Tongue (tissue), 2 donors: Measurements from ENCODE around the gene ZBTB44. TPM values are rescaled to one million over a fixed set of nuclear protein-coding genes. Genes with fewer than 3 reads are reported as not detected.
"Not testable (repeated sequence)": the region's sequence is repeated elsewhere in the genome, so short reads cannot be mapped to it uniquely, and the experiment has no call there.

Experiments used
- DNase-seq: peaks from one replicate; pipeline ENCODE4 v3.0.0-alpha.2; 2015
- total RNA-seq: library from RNA; depleted of rRNA; stranded (reverse); fragments of >200 nt; gene quantifications from one replicate; pipeline ENCODE4 v1.2.3, GENCODE V29; 2014

The ZBTB44 gene
- total RNA-seq, 1 donor from 2014 or later: 91.6 TPM

DNA sequence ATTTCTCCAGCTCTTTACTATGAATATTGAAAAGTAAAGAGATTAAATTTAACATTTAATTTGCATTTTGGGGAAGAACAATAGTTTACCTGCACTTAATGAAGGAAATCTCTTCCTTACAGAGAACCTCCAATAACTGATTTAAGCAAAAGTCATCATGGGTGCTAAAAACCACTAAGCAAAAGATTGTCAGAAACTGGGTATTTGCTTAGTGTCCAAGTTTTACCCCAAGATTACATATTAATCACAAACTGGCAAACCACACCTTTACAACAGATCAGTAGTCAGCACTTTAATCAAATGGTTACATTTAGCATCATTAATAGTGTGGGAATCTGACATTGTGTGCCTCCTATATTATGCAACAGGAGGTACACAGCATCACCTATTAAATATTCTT lies 2.7 kb downstream of the ZBTB44 start:
- DNase-seq: no peak

DNA sequence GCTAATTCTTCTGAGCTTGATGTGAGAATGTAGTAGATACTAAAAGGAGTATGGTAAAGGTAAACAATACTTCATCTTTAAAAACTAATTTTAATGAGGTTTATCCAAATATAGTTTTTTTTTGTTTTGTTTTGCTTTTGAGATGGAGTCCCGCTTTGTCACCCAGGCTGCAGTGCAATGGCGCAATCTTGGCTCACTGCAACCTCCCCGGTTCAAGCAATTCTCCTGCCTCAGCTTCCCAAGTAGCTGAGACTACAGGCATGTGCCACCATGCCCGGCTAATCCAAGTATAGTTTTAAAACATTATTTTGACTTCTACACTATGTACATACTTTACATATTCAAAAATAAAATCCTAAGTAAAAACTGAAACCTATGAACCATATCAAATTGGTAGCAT lies 4.1 kb downstream of the ZBTB44 start:
- no peak for DNase-seq

DNA sequence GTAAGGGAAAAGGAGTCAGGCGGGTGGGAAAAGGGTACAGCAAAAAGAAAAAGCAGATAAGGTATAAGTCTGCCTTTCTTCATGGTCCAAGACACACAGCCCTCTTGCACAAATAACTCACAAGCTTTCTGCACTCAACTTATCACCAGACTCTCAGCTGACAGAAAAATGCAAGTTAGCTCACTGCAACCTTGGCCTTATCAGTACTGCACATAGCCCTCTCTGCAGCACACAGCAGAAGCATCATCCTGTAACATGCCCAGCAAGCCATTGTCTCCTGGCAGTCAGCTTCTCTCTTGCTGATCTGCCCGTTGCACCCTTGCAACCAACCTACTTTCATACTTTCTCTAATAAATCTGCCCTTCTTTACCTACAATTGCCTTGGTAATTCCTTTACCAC lies 5.8 kb downstream of the ZBTB44 start:
- no peak for DNase-seq

DNA sequence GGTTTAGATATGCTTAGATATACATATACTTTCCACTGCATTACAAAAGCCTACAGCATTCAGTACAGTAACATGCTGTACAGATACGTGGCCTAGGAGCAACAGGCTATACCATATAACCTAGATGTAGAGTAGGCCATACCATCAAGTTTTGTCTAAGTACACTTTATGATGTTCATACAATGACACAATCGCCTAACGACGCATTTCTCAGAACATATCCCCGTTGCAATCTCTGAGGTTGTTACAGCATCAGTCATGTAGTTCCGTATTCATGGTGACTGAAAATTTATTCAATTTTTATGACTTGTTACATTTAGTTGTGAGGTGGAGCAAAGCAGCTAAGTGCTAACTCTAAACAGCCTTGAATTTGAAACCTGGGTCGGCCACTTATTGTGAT lies 6.7 kb downstream of the ZBTB44 start:
- no peak for DNase-seq

DNA sequence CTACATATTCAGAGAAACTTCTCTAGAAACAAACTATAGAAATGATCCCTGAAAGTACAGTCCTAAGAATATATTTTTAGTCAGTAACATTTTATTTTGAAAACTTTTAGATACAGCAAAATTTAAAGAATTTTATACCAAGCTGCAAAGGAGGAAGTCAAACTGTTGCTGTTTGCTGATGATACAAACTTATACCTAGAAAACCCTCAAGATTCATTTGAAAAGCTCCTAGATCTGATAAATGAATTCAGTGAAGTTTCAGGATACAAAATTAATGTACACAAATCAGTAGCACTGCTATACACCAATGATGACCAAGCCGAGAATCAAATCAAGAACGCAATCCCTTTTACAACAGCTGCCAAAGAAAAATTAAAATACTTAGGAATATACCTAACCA lies 10.1 kb downstream of the ZBTB44 start:
- no peak for DNase-seq

DNA sequence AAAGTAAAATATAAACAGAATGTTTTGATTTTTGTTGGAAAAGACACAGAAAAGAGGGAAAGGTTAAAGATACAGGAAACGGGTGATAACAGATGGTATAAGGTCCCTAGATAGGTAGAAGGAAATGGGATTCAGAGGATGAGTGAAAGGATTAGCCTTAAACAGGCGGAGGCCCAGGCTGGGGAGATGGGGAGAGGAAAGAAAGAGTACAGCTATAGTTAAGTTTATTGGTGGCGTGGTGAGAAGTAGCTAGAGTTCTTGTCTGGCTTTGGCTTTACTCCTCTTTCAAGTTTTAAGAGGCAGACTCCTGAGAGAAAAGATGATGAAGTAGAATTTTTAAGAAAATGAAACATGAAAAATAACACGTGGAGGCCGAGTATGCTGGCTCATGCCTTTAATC lies 13.7 kb downstream of the ZBTB44 start:
- DNase-seq: no peak

DNA sequence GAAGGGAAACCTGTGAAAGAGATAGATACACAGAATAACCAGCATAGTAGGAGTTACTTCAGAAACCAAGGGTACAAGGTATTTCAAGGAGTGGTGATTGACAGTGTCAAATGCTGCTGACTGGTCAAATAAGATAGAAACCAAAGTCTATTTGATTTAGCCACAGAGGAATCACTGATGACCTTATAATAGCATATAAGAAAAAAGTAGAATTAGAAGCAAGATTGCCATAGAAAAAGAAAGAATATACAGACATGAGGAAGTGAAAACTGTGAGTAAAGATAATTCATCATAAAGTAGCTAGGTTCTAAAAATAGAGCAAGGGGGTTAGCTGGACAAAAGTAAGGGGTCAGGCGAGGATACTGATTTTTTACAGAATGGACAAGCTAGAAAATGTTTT lies 14.2 kb downstream of the ZBTB44 start:
- no peak for DNase-seq

DNA sequence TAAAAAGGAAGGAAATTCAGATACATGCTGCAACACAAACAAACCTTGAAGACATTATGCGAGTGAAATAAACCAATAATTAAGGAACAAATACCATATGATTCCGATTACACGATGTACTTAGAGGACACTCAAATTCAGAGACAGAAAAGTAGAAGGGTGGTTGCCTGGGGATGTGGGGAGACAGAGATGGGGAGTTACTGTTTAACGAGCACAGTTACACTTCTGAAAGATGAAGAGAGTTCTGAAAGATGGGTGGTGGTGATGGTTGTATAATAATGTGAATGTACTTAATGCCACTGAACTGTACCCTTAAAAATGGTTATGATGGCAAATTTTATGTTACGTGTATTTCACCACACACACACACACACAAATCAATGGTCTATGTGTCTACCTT lies 14.7 kb downstream of the ZBTB44 start:
- DNase-seq: no peak

DNA sequence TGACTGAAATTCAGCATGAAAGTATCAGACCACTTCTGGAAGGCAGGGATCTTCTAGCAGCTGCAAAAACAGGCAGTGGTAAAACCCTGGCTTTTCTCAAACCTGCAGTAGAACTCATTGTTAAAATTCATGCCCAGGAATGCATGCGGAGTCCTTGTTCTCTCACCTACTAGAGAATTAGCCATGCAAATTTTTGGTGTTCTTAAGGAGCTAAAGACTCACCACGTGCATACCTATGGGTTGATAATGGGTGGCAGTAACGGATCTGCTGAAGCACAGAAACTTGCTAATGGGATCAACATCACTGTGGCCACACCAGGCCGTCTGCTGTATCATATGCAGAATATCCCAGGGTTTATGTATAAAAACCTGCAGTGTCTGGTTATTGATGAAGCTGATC lies 19.1 kb downstream of the ZBTB44 start:
- no peak for DNase-seq

DNA sequence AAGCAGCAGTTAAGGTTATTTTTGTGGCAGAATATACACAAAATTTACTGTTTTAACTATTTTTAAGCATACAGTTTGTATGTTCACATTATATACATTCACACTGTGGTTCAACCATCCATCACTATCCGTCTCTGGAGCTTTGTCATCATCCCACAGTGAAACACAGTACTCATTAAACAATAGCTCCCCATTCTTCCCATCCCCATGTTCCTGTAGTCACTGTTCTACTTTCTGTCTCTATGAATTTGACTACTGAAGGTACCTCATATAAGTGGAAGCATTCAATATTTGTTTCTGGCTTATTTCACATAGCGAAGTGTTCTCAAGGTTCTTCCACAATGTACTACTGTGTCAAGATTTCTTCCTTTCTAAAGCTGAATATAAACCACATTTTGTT lies 32.6 kb downstream of the ZBTB44 start:
- no peak for DNase-seq

DNA sequence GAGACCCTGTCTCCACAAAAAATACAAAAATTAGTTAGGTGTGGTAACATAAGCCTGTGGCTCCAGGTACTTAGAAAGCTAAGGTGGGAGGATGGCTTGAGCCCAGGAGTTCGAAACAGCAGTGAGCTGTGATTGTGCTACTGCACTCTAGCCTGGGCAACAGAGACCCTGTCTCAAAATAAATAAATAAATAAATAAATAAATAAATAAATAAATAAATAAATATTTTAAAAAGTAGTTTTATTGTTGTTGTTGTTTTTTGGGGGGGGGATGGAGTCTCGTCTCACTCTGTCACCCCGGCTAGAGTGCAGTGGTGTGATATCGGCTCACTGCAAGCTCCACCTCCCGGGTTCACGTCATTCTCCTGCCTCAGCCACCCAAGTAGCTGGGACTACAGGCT lies 33.4 kb downstream of the ZBTB44 start:
- not testable (repeated sequence) for DNase-seq

DNA sequence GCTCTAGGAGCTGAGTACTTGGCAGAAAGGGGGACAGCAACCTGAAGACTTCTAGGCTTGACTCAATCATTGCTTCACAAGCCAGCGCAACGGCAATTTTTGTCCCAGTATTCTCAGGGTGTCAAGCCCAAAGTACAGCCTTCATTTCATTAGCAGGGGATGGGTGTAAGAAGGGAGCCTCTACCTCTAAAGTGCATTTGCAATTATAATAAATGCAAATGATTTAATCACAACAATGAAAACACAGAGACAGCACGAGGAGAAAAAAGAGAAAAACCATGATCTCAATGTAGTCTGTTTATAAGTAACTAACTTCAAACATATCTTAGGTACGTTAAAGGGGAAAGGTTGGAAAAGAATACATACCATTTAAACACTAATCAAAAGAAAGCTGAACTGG lies 34.7 kb downstream of the ZBTB44 start:
- DNase-seq: no peak

DNA sequence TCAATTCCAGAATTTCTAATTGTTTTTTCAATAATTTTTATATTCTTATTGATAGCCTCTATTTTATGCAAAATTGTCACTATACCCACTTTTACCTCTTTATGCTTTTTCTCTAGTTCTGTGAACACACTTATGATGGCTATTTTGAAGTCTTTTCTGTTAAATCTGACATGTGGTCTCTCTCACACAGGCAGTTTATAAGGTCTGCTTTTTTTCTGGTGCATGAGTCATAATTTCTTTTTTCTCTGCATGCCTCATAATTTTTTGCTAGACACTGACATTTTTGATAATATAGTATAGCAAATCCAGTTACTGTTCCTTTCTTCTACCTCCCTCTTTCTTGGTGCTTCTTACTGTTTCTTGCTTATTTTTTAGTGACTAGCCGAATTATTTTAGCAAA lies 36.0 kb downstream of the ZBTB44 start:
- DNase-seq: no peak

DNA sequence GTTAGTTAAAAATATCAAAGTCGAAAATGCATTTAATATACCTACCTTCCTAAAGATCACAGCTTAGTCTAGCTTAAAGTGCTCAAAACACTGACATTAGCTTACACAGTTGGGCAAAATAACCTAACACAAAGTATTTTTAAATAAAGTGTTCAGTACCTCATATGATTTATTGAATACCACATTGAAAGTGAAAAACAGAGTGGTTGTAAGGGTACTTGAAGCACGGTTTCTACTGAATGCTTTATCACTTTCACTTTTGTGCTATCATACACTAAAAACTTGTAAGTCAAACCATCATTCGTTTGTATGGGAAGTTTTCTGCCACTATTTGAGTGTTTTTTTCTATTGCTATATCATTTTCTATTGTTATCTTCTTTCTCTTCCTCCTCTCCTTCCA lies 36.6 kb downstream of the ZBTB44 start:
- no peak for DNase-seq

DNA sequence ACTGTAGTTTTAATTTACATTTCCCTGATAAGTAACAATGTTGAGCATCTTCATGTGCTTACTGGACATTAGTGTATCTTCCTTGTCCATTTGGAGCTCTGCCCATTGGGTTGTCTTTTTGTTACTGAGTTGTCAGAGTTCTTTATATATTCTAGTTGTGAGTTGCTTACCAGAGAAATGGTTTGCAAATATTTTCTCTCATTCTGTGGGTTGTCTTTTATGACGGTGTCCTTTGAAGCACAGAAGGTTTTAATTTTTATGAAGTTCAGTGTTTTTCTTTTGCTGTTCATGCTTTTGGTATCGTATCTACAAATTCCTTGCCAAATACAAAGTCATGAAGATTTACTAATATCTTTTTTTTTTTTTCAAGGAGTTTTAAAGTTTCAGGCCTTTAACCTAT lies 42.4 kb downstream of the ZBTB44 start:
- DNase-seq: no peak

DNA sequence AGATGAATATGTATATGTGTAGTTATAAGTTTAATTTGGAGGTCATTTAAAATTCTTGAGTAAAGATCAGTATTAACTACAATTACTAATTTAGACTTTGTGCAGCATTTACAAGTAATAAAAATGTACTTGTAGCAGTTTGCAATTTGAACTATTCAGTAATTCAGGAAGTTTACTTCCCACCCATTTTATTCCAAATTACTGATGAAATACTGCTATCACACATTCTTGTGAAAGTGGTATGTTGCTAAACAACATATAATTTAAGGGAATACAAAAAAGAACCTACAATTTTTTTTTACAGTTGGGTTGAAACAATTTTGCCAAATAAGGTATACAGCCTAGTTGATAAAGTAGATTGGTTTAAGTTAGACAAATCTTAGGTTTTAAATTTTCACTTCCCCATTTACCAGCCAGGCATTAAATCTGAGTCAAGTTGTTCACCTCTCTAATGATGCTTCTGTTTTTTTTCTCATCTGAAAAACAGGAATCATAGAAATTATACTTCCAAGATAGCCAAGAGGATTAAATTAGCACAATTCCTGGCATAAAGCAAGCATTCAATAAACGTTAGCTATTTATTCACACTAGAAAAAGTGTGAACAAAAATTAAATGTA lies 45.3 kb downstream of the ZBTB44 start:
- no peak for DNase-seq

DNA sequence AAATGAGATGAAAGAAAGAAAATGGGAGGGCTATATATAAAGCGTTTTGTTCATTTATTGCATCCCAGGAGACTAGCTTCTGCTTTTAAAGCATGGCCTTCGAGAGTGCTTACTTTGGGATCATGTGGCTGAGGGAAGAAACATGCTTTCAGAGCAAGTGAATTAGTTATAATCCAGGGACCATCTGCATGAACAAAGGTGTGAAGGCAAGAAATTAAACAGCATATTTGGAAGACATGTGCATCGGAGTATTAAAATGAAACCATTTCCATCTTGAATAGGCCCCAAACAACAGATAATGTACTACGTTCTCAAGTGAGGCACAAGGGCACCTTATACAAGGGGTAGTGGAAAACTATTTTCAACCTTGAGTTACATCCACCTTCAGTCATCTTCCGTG lies 51.4 kb downstream of the ZBTB44 start:
- no peak for DNase-seq

DNA sequence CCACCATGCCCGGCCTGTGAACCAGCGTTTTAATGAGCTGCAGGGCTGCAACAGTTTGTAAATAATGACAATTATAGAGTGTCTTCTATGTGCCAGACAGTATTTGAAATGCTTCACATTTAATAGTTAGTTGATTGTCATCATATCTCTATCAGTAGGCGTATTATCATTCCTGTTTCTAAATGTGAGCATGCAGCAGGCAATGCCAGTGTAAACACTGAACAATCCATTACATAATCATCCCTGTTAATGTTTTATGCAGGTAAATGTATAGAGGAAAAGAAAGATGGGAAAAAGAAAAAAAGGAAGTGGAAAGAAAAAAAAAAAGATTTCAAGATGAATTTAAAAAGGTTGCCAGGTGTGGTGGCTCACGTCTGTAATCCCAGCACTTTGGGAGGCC lies 52.3 kb downstream of the ZBTB44 start:
- no peak for DNase-seq

DNA sequence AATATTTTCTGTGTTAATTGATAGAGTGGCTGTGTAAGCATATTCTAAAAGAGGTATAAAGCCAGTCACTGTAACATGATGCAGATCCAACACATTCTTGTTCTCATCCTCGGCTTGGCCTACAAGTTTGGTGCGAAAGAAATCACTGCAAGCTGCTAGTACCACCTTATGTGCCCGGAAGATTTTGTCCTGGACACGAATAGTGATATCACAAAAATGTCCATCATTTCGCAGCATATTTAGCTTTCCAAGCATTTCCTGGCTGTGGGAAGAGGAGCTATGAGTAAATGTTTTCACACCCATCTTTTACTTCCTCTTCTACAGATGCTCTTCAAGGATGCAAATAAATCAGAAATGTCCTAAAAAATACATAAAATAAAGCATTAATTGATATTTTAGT lies 53.1 kb downstream of the ZBTB44 start:
- DNase-seq: no peak

DNA sequence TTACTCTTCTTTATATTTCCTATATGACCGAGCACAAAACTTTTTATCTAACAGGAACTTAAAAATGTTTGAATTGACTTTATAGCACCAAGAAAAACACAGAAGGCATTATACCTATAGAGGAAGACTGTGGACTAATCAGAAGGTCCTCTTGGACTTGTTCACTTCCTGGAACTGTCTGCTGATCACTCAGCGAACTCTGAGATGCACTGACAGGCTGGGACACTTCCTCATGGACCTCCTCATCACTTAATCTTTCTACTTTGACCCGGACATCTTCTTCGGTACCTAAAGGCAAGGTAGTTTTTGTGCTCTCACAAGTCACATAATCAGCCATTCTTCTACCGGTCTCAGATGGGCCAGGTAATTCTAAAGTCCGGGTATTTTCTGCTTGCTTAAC lies 54.0 kb downstream of the ZBTB44 start:
- DNase-seq: no peak

DNA sequence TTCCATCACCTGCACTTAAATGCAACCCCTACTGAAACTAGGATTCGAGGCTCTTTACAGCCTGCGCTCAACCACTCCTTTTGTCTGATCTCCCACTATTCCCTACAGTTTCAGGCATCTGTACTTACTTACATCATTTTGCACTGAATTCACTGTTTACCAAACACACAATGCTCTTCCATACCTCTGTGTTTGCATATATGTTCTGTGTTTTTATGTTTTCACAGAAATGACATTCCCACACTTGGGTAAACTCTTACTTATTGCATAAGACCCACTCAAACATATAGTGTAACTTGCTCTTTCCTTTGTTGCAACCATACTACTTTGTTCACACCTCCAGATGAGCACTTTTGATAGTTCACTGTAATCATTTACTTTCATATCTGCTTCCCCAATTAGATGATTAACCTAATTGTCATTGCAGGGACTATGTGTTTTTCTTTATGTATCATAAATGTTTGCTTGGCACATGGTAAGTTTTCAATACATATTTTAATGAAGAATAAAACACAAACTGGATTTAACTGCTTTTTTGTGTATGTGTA lies 54.6 kb downstream of the ZBTB44 start:
- no peak for DNase-seq

DNA sequence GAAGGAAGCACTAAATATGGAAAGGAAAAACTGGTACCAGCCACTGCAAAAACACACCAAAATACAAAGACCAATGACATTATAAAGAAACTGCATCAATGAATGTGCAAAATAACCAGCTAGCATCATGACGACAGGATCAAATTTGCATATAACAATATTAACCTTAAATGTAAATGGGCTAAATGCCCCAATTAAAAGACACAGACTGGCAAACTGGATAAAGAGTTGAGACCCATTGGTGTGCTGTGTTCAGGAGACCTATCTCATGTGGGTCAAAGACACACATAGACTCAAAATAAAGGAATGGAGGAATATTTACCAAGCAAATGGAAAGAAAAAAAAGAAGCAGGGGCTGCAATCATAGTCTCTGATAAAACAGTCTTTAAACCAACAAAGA lies 63.0 kb downstream of the ZBTB44 start:
- not testable (repeated sequence) for DNase-seq

DNA sequence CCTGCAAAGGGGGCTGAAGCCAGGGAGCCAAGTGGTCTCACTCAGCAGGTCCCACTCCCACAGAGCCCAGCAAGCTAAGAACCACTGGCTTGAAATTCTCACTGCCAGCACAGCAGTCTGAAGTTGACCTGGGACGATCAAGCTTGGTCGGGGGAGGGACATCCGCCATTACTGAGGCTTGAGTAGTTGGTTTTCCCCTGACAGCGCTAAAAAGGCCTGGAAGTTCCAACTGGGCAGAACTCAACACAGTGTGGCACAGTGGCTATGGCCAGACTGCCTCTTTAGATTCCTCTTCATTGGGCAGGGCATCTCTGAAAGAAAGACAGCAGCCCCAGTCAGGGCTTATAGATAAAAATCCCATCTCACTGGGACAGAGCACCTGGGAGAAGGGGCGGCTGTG lies 64.8 kb downstream of the ZBTB44 start:
- not testable (repeated sequence) for DNase-seq

DNA sequence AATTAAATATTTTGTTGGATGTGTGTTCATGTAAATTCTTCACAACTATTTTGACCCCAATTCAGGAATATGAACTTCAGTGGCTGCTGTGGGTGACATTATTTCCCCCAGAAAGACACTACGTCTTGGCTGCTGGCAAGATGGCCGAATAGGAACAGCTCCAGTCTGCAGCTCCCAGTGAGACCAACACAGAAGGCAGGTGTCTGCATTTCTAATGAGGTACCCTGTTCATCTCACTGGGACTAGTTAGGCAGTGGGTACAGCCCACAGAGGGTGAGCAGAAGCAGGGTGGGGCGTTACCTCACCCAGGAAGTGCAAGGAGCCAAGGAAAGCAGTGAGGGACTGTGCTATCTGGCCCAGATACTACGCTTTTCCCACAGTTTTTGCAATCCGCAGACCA lies 65.3 kb downstream of the ZBTB44 start:
- no peak for DNase-seq

DNA sequence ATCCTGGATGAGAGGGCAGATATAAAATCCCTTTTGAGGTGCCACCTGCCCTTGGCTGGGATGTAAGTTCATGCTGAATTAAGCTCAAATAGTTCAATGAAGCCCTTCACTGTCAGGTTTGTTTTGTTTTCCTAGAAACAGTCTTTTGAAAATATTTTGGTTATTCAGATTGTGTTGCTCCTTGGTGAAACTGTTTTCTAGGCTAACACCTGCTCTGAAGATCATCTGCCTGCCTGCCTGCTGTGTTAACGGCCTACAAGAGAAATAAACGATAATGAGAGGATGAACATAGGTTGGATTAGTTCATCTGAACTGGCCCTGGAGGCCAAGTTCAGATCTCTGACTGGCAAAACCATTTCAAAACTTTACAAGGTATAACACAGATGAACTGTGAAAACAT lies 67.4 kb downstream of the ZBTB44 start:
- no peak for DNase-seq
